A549 treated with DMSO at 1 μM for 4 hours (cell line): ENCODE data around the gene RUFY1. TPM values are rescaled to one million over a fixed set of nuclear protein-coding genes. Genes with fewer than 3 reads are reported as not detected.

Source experiments
- total RNA-seq: library from RNA; stranded (reverse); fragments of 200-300 nt; extraction: Qiagen RNA extraction; gene quantifications from 5 replicates; pipeline ENCODE4 v1.2.3, GENCODE V29; 2022; ENCODE audit warnings: low read depth

RUFY1 gene
- 23.5 to 31.2 TPM (median 29.9 TPM) in 5 replicates for total RNA-seq

DNA sequence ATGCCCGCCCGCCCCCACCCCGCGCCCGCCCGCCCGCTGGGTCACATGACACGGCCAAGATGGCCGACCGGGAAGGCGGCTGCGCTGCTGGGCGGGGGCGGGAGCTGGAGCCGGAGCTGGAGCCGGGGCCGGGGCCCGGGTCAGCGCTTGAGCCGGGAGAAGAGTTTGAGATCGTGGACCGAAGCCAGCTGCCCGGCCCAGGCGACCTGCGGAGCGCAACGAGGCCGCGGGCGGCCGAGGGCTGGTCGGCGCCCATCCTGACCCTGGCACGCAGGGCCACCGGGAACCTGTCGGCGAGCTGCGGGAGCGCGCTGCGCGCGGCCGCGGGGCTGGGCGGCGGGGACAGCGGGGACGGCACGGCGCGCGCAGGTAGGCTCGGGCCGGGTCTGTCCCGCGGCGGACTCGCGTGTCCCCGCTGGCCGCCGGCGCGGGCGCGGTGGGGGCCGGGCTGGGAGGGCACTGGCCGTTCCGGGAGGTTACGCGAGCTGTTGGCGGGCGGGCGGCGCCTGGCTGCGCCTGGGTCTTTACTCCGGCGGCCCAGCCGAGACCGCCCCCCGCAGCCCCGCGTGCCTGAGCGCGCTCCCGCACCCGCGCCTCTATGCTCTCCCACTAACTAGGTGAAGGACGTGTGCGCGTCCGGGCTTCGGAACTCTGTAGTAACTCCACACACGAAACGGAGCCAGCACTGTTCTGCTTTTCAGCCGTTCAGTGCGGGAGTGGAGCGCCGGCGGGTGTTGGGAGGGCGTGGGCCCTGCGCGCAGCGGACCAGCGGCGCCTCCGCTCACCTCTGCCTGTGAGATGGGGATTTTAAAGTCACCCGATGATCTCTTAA, at the start of gene RUFY1:
Gene RUFY1 (plus strand): TSS at position 44 of the 832 bp plus-strand sequence. CDS start 16 bp downstream, at position 60.

GRCh38 chr5:179623003-179623905, 72.9 kb downstream of the RUFY1 start, which contains the start of gene HNRNPH1:
HNRNPH1 (minus strand) TSS chr5:179623671; CDS start chr5:179623133, 538 bp downstream.

Other genes with a start within 250 kb of the RUFY1 start
- 0.07 to 0.18 TPM (median 0.11 TPM) in 5 replicates for gene ADAMTS2, start 205.1 kb upstream of the RUFY1 start, total RNA-seq
- gene HNRNPH1, start 73.1 kb downstream of the RUFY1 start, total RNA-seq = 496 to 567 TPM (median 529 TPM) in 5 replicates
- gene CBY3, start 130.5 kb downstream of the RUFY1 start, total RNA-seq = not detected in 5 replicates
- gene CANX, start 148.4 kb downstream of the RUFY1 start, total RNA-seq = 358 to 432 TPM (median 413 TPM) in 5 replicates
- gene MAML1, start 182.3 kb downstream of the RUFY1 start, total RNA-seq = 19.0 to 23.5 TPM (median 22.0 TPM) in 5 replicates
- gene LTC4S, start 243.4 kb downstream of the RUFY1 start, total RNA-seq = 0.26 to 0.34 TPM in 2 of 5 replicates, not detected in the others